ENCODE results near the gene EIF3F. TPM values are rescaled to one million over a fixed set of nuclear protein-coding genes. Genes with fewer than 3 reads are reported as not detected.

Gene EIF3F
- total and polyA plus RNA-seq, 2 of the 8 experiments (the other 6 are each of a cell fraction or from before 2014, with no cell fraction given) = 222 to 388 TPM

GRCh38 chr11:8034106-8034585, 47.0 kb downstream of the EIF3F start:
- no peak overlapping the region for H3K4ac ChIP-seq (replicated peaks; ENCODE audit: insufficient read length, low read depth, low read length)
- H2BK12ac ChIP-seq (ENCODE audit: low read depth, low read length) = no peak overlapping the region
- H3K79me1 ChIP-seq (ENCODE audit: low read depth, low read length) = no peaks in the 10 kb centered on the region
- peaks cover 0 to 13% (median 4%) of the 10 kb centered on the region in 4 experiments; a peak in 5 of 7 replicates for H3K4me1 ChIP-seq (replicated peaks in 1 of 4; ENCODE audit: control insufficient read depth in 3 of 4, insufficient read depth in 4 of 4, low read length in 3 of 4)
- no peak overlapping the region for H3K9ac ChIP-seq (replicated peaks in 1 of 4; ENCODE audit: extremely low read depth in 1 of 4, low read depth in 3 of 4, low read length in 3 of 4)
- no peak overlapping the region for H2AFZ ChIP-seq (ENCODE audit: low read length)
- H3K79me2 ChIP-seq (ENCODE audit: control insufficient read depth in 1 of 2, insufficient read depth in 2 of 2, low read length in 2 of 2) = no peaks in the 10 kb centered on the region
- ChIA-PET POLR2A (ENCODE audit: partially characterized antibody) (interaction anchor here (1.1 to 2.0 kb wide), 5 partner anchors 12 to 62 kb away, joined by 3 to 8 read pairs (median 5); no protein-coding TSS in a partner anchor), CTCF (ENCODE audit: partially characterized antibody) (interaction anchor here (1.2 to 31.7 kb wide), 21 partner anchors 8 to 1071 kb away, joined by 3 to 1283 read pairs (median 13); partner anchors contain the start of gene TUB)
- no peak overlapping the region for H3K4me2 ChIP-seq (ENCODE audit: insufficient read depth in 1 of 2, low read depth in 2 of 2, low read length in 2 of 2)
- H3K36me3 ChIP-seq (ENCODE audit: control insufficient read depth in 2 of 4, insufficient read depth in 4 of 4, low read length in 3 of 4) = no peaks in the 10 kb centered on the region
- H3K9me3 ChIP-seq (ENCODE audit: insufficient read depth in 2 of 2, low read depth in 1 of 2, low read length in 1 of 2) = no peaks in the 10 kb centered on the region
- no peak overlapping the region for H4K91ac ChIP-seq (replicated peaks; ENCODE audit: insufficient read length, low read length)
- H2BK15ac ChIP-seq (ENCODE audit: low read length) = peak overlapping the region; percentile 23; the same call in 1 of the 2 replicates
- no peak overlapping the region for H4K5ac ChIP-seq (ENCODE audit: insufficient read length, low read depth, low read length)
- H2BK5ac ChIP-seq (ENCODE audit: low read depth, low read length) = no peak overlapping the region
- no peaks in the 10 kb centered on the region for H3K23me2 ChIP-seq (ENCODE audit: low read depth, low read length)
- no peak overlapping the region for H3K18ac ChIP-seq (ENCODE audit: extremely low read depth, low read length)
- peaks cover 0 to 14% (median 6%) of the 10 kb centered on the region in 4 experiments; a peak in 5 of 7 replicates for H3K27me3 ChIP-seq (replicated peaks in 1 of 4; ENCODE audit: control insufficient read depth in 3 of 4, extremely low read depth in 1 of 4, insufficient read depth in 3 of 4, low read length in 3 of 4)
- H2BK120ac ChIP-seq (replicated peaks; ENCODE audit: low read depth, low read length) = no peak overlapping the region
- H3K14ac ChIP-seq (ENCODE audit: insufficient read length) = no peak overlapping the region
- no peak overlapping the region for H2BK20ac ChIP-seq (ENCODE audit: low read length)
- no peaks in the 10 kb centered on the region for H4K20me1 ChIP-seq (replicated peaks in 1 of 2; ENCODE audit: control insufficient read depth in 1 of 2, insufficient read depth in 2 of 2, low read length in 2 of 2)
- 85% methylated on average over 3 of the region's 3 CpGs; no CpG with 5 or more reads in 1 of the 2 experiments for WGBS, 2 experiments (ENCODE audit: extremely low coverage in 1 of 2, insufficient coverage in 1 of 2, insufficient read length in 1 of 2, insufficient replicate concordance in 2 of 2, low coverage in 1 of 2, low lambda C conversion rate in 2 of 2, missing lambda C conversion rate in 1 of 2)
- no peak overlapping the region for H4K8ac ChIP-seq (ENCODE audit: extremely low read depth, insufficient read depth, low read length)
- H2AK5ac ChIP-seq (ENCODE audit: low read depth, low read length) = no peak overlapping the region
- H3K23ac ChIP-seq (ENCODE audit: insufficient read length) = no peak overlapping the region
- no peak overlapping the region for H3K27ac ChIP-seq (ENCODE audit: low read depth, low read length)
- FAIRE-seq (no peak), DNase-seq (ENCODE audit: low read depth in 1 of 2, low spot score in 2 of 2) (peak in 1 of 2 experiments; percentile 41)
- H3K56ac ChIP-seq (replicated peaks; ENCODE audit: insufficient read length, low read depth, low read length) = no peak overlapping the region
- no peak overlapping the region for H3K4me3 ChIP-seq (ENCODE audit: extremely low read depth in 1 of 4, insufficient read depth in 2 of 4, low read depth in 3 of 4, low read length in 4 of 4)
- TF ChIP-seq BRCA1 (IDR thresholded peaks at IDR 0.05; ENCODE audit: low read depth, low read length) = no peak
- TF ChIP-seq SIX5 (IDR thresholded peaks at IDR 0.05; ENCODE audit: low read depth, low read length) = no peak
- TF ChIP-seq MAFK (IDR thresholded peaks at IDR 0.05; ENCODE audit: low read depth, low read length) = no peak
- no peak for TF ChIP-seq BACH1 (IDR thresholded peaks at IDR 0.05; ENCODE audit: low read length)
- no peak for TF ChIP-seq FOSL1 (IDR thresholded peaks at IDR 0.05; ENCODE audit: insufficient read depth, low read depth, low read length)
- TF ChIP-seq KDM4A (IDR thresholded peaks at IDR 0.05; ENCODE audit: low read depth, low read length, severe bottlenecking) = no peak
- TF ChIP-seq JUND (IDR thresholded peaks at IDR 0.05; ENCODE audit: low read length) = no peak
- TF ChIP-seq PHF8 (conservative IDR thresholded peaks at IDR 0.05; ENCODE audit: low read depth, low read length) = no peak
- TF ChIP-seq TBP (IDR thresholded peaks at IDR 0.05; ENCODE audit: low read depth, low read length) = no peak
- no peak for TF ChIP-seq ATF3 (IDR thresholded peaks at IDR 0.05; ENCODE audit: insufficient read depth, low read depth, low read length)

Measured in H1 (cell line).